ENCODE data around the gene RNF121. TPM values are rescaled to one million over a fixed set of nuclear protein-coding genes. Genes with fewer than 3 reads are reported as not detected.
A peak's percentile ranks its signal among the peaks of the same experiment; 100 is the strongest.

RNF121 gene
- total RNA-seq, 1 donor, result 32.2 TPM

- no peak for TF ChIP-seq CTCF (IDR thresholded peaks at IDR 0.05; ENCODE audit: extremely low read depth, low read depth, low read length)
- peaks cover 21% of the 10 kb centered on the region for H4K20me1 ChIP-seq (ENCODE audit: insufficient read depth, low read length)
- peaks cover 96% of the 10 kb centered on the region for H3K36me3 ChIP-seq (ENCODE audit: insufficient read depth, low read length)
- H3K4me2 ChIP-seq (ENCODE audit: insufficient read depth, low read length), result no peak overlapping the region
- peaks cover 12% of the 10 kb centered on the region for H3K79me2 ChIP-seq (ENCODE audit: insufficient read depth, low read length)
- H3K27ac ChIP-seq (ENCODE audit: low read depth, low read length), result no peak overlapping the region
- no peak overlapping the region for H2AFZ ChIP-seq (ENCODE audit: low read length)
- H3K27me3 ChIP-seq (ENCODE audit: insufficient read depth, low read length), result no peaks in the 10 kb centered on the region
- H3K9me3 ChIP-seq (ENCODE audit: low read depth, low read length), result no peaks in the 10 kb centered on the region
- peak; percentile 23 for DNase-seq (ENCODE audit: insufficient read length, low spot score, missing footprints)
- peaks cover 2% of the 10 kb centered on the region for H3K4me1 ChIP-seq (ENCODE audit: insufficient read depth, low read length)
- H3K4me3 ChIP-seq (ENCODE audit: insufficient read depth, low read length), result no peak overlapping the region
These were observed 89.3 kb downstream of the RNF121 start for GRCh38 chr11:72018171-72018570.

- H3K4me2 ChIP-seq (ENCODE audit: insufficient read depth, low read length), result no peak overlapping the region
- peaks cover 45% of the 10 kb centered on the region for H3K79me2 ChIP-seq (ENCODE audit: insufficient read depth, low read length)
- no peak overlapping the region for H3K4me3 ChIP-seq (ENCODE audit: insufficient read depth, low read length)
- no peak for DNase-seq (ENCODE audit: insufficient read length, low spot score, missing footprints)
- H3K36me3 ChIP-seq (ENCODE audit: insufficient read depth, low read length), result peaks cover 86% of the 10 kb centered on the region
- TF ChIP-seq CTCF (IDR thresholded peaks at IDR 0.05; ENCODE audit: extremely low read depth, low read depth, low read length), result no peak
- H3K4me1 ChIP-seq (ENCODE audit: insufficient read depth, low read length), result peaks cover 23% of the 10 kb centered on the region
- H3K9me3 ChIP-seq (ENCODE audit: low read depth, low read length), result no peaks in the 10 kb centered on the region
- H3K27ac ChIP-seq (ENCODE audit: low read depth, low read length), result no peak overlapping the region
- H2AFZ ChIP-seq (ENCODE audit: low read length), result no peak overlapping the region
- H3K27me3 ChIP-seq (ENCODE audit: insufficient read depth, low read length), result no peaks in the 10 kb centered on the region
- peaks cover 22% of the 10 kb centered on the region for H4K20me1 ChIP-seq (ENCODE audit: insufficient read depth, low read length)
These were observed 94.5 kb downstream of the RNF121 start for GRCh38 chr11:72023335-72023734.

- peaks cover 52% of the 10 kb centered on the region for H3K79me2 ChIP-seq (ENCODE audit: insufficient read depth, low read length)
- H3K27me3 ChIP-seq (ENCODE audit: insufficient read depth, low read length), result no peaks in the 10 kb centered on the region
- peaks cover 23% of the 10 kb centered on the region for H3K4me1 ChIP-seq (ENCODE audit: insufficient read depth, low read length)
- no peak overlapping the region for H2AFZ ChIP-seq (ENCODE audit: low read length)
- peaks cover 86% of the 10 kb centered on the region for H3K36me3 ChIP-seq (ENCODE audit: insufficient read depth, low read length)
- H3K4me2 ChIP-seq (ENCODE audit: insufficient read depth, low read length), result no peak overlapping the region
- peaks cover 22% of the 10 kb centered on the region for H4K20me1 ChIP-seq (ENCODE audit: insufficient read depth, low read length)
- TF ChIP-seq CTCF (IDR thresholded peaks at IDR 0.05; ENCODE audit: extremely low read depth, low read depth, low read length), result no peak
- H3K4me3 ChIP-seq (ENCODE audit: insufficient read depth, low read length), result no peak overlapping the region
- no peaks in the 10 kb centered on the region for H3K9me3 ChIP-seq (ENCODE audit: low read depth, low read length)
- DNase-seq (ENCODE audit: insufficient read length, low spot score, missing footprints), result no peak
- no peak overlapping the region for H3K27ac ChIP-seq (ENCODE audit: low read depth, low read length)
These were observed 95.4 kb downstream of the RNF121 start for GRCh38 chr11:72024069-72024754.

GRCh38 chr11:72026090-72026489, 97.2 kb downstream of the RNF121 start:
- DNase-seq (ENCODE audit: insufficient read length, low spot score, missing footprints), result no peak
- Histone ChIP-seq H3K9me3 (ENCODE audit: low read depth, low read length) (no peaks in the 10 kb centered on the region), H3K79me2 (ENCODE audit: insufficient read depth, low read length) (peaks cover 66% of the 10 kb centered on the region), H2AFZ (ENCODE audit: low read length) (no peak overlapping the region), H3K4me1 (ENCODE audit: insufficient read depth, low read length) (peaks cover 23% of the 10 kb centered on the region), H3K36me3 (ENCODE audit: insufficient read depth, low read length) (peaks cover 80% of the 10 kb centered on the region), H3K27me3 (ENCODE audit: insufficient read depth, low read length) (no peaks in the 10 kb centered on the region), H3K4me3 (ENCODE audit: insufficient read depth, low read length) (no peak overlapping the region), H3K27ac (ENCODE audit: low read depth, low read length) (peak overlapping the region; percentile 80), H4K20me1 (ENCODE audit: insufficient read depth, low read length) (peaks cover 30% of the 10 kb centered on the region), H3K4me2 (ENCODE audit: insufficient read depth, low read length) (no peak overlapping the region)
- no peak for TF ChIP-seq CTCF (IDR thresholded peaks at IDR 0.05; ENCODE audit: extremely low read depth, low read depth, low read length)
